Measurements from ENCODE around the gene ARL9.

DNA sequence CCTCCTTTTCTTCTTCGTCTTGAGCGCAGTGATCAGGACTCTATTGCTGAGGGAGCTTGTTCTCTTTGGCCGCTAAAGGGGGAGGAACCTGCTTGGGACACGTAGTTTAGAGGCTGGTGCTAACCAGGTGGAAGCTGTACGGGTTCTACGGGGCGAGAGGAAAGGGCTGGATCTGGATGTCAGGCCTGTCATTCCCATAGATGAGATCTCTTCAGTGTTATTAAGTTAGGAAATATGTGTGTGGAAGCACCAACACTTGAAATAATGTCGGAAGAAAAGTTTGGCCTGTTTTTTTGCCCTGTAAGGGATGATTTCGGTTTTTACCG lies 37.5 kb upstream of the ARL9 start:
- TF ChIP-seq, protein P1, sequence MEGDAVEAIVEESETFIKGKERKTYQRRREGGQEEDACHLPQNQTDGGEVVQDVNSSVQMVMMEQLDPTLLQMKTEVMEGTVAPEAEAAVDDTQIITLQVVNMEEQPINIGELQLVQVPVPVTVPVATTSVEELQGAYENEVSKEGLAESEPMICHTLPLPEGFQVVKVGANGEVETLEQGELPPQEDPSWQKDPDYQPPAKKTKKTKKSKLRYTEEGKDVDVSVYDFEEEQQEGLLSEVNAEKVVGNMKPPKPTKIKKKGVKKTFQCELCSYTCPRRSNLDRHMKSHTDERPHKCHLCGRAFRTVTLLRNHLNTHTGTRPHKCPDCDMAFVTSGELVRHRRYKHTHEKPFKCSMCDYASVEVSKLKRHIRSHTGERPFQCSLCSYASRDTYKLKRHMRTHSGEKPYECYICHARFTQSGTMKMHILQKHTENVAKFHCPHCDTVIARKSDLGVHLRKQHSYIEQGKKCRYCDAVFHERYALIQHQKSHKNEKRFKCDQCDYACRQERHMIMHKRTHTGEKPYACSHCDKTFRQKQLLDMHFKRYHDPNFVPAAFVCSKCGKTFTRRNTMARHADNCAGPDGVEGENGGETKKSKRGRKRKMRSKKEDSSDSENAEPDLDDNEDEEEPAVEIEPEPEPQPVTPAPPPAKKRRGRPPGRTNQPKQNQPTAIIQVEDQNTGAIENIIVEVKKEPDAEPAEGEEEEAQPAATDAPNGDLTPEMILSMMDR (IDR thresholded peaks at IDR 0.05; ENCODE audit: low read length) = no peak
- no peak for TF ChIP-seq EZH2 (optimal IDR thresholded peaks at IDR 0.05; ENCODE audit: low read depth, low read length)
